MCF 10A (cell line): ENCODE measurements around the gene BTN2A1. TPM values are rescaled to one million over a fixed set of nuclear protein-coding genes. Genes with fewer than 3 reads are reported as not detected.

Experiments
- BruUV-seq: library from RNA; stranded (reverse); fragments of 400-500 nt; replicated peaks from 2 replicates; lab custom pipeline; 2021; lab: Mats Ljungman, UMichigan
- CTCF ChIA-PET: fragments of 300-600 bp; sonication (Branson Sonifier 250); formaldehyde crosslinking; extraction: SDS; loops from one replicate; lab custom pipeline; 2021; ENCODE audit warnings: antibody characterized with exemption, inconsistent platforms; lab: Yijun Ruan, JAX
- POLR2A ChIA-PET: fragments of 300-600, 350-650 bp; sonication (Branson Sonifier 250); formaldehyde crosslinking; extraction: SDS; loops from one replicate; lab custom pipeline; 2020; ENCODE audit warnings: antibody characterized with exemption, inconsistent platforms; lab: Yijun Ruan, JAX
- DNase-seq: peaks from one replicate; pipeline ENCODE4 v3.0.0-alpha.2; 2018; ENCODE audit not compliant: unreplicated experiment
- H3K27ac Mint-ChIP-seq: one replicate; pipeline ENCODE4 v1.8.0; 2022; ENCODE audit warnings: mild to moderate bottlenecking, low read depth, mixed read lengths; ENCODE audit not compliant: unreplicated experiment
- H3K27me3 Mint-ChIP-seq: one replicate; pipeline ENCODE4 v1.8.0; 2022; ENCODE audit warnings: mixed read lengths; ENCODE audit not compliant: insufficient read depth, unreplicated experiment
- H3K36me3 Mint-ChIP-seq: one replicate; pipeline ENCODE4 v1.8.0; 2022; ENCODE audit warnings: mild to moderate bottlenecking, moderate library complexity, mixed read lengths; ENCODE audit not compliant: insufficient read depth, unreplicated experiment
- H3K4me1 Mint-ChIP-seq: one replicate; pipeline ENCODE4 v1.8.0; 2022; ENCODE audit warnings: mixed read lengths; ENCODE audit not compliant: insufficient read depth, unreplicated experiment
- H3K4me3 Mint-ChIP-seq: one replicate; pipeline ENCODE4 v1.8.0; 2022; ENCODE audit warnings: mild to moderate bottlenecking, moderate library complexity, mixed read lengths; ENCODE audit not compliant: unreplicated experiment
- H3K9me3 Mint-ChIP-seq: one replicate; pipeline ENCODE4 v1.8.0; 2022; ENCODE audit warnings: mixed read lengths; ENCODE audit not compliant: unreplicated experiment
- CTCF ChIP-seq: fragments of 200-600 bp; IDR thresholded peaks from one replicate; pipeline ENCODE4 v1.8.0; 2022; ENCODE audit warnings: antibody characterized with exemption, mild to moderate bottlenecking; ENCODE audit not compliant: unreplicated experiment
- intact Hi-C: fragments of 100-400 bp; cut with micrococcal nuclease; formaldehyde crosslinking; loops from 2 replicates; pipeline ENCODE4 v1.14.1; 2022
- total RNA-seq: library from RNA; stranded (reverse); gene quantifications from 2 replicates; pipeline ENCODE4 v1.2.3, GENCODE V29; 2022

BTN2A1 gene
- total RNA-seq, 1 experiment from 2014 or later, result 14.6 TPM

- no TSS peak for BruUV-seq
- peaks cover 8% of the 10 kb centered on the region for H3K9me3 Mint-ChIP-seq
- H3K27me3 Mint-ChIP-seq, result no peaks in the 10 kb centered on the region
- ChIA-PET CTCF (interaction anchor here (1.1 kb wide), 1 partner anchor 13 kb away, joined by 3 read pairs; no protein-coding TSS in a partner anchor), POLR2A (interaction anchor here (0.9 to 2.4 kb wide), 2 partner anchors 33 to 255 kb away, joined by 3 to 8 read pairs; a partner anchor contains a TSS)
- peaks cover 21% of the 10 kb centered on the region for H3K4me1 Mint-ChIP-seq
- no peak overlapping the region for H3K4me3 Mint-ChIP-seq
- H3K27ac Mint-ChIP-seq, result no peak overlapping the region
- no peak for TF ChIP-seq CTCF
- intact Hi-C loops, result loop anchor here (5.0 kb wide), 1 partner anchor 65 kb away; the partner anchor contains the start of gene HMGN4
- DNase-seq, result no peak
- H3K36me3 Mint-ChIP-seq, result peaks cover 31% of the 10 kb centered on the region
These were observed 14.2 kb downstream of the BTN2A1 start for GRCh38 chr6:26471970-26472369.

GRCh38 chr6:26472549-26473290, 15.0 kb downstream of the BTN2A1 start:
- Mint-ChIP-seq H3K27me3 (no peaks in the 10 kb centered on the region), H3K4me1 (peaks cover 21% of the 10 kb centered on the region), H3K9me3 (peaks cover 8% of the 10 kb centered on the region), H3K27ac (peak overlapping the region; percentile 99), H3K36me3 (peaks cover 24% of the 10 kb centered on the region), H3K4me3 (peak overlapping the region; percentile 92)
- intact Hi-C loops, result loop anchor here (5.0 kb wide), 1 partner anchor 65 kb away; the partner anchor contains the start of gene HMGN4
- TF ChIP-seq CTCF, result no peak
- BruUV-seq, result no TSS peak
- ChIA-PET CTCF (interaction anchor here (1.1 kb wide), 1 partner anchor 12 kb away, joined by 3 read pairs; no protein-coding TSS in a partner anchor), POLR2A (interaction anchor here (0.6 to 2.5 kb wide), 12 partner anchors 30 to 256 kb away, joined by 3 to 17 read pairs (median 4); partner anchors contain the start of gene HMGN4)
- no peak for DNase-seq

GRCh38 chr6:26473429-26473757, 15.6 kb downstream of the BTN2A1 start:
- Mint-ChIP-seq H3K27ac (peak overlapping the region; percentile 99), H3K36me3 (peaks cover 20% of the 10 kb centered on the region), H3K4me3 (peak overlapping the region; percentile 92), H3K4me1 (peaks cover 21% of the 10 kb centered on the region), H3K9me3 (peaks cover 8% of the 10 kb centered on the region), H3K27me3 (no peaks in the 10 kb centered on the region)
- intact Hi-C loops, result loop anchor here (5.0 kb wide), 1 partner anchor 64 kb away; the partner anchor contains the start of gene HMGN4
- ChIA-PET POLR2A (interaction anchor here (0.6 to 2.5 kb wide), 19 partner anchors 12 to 257 kb away, joined by 3 to 17 read pairs (median 5); partner anchors contain the start of genes BTN2A1 and HMGN4), CTCF (interaction anchor here (1.3 kb wide), 1 partner anchor 18 kb away, joined by 3 read pairs; no protein-coding TSS in a partner anchor)
- TF ChIP-seq CTCF, result no peak
- no peak for DNase-seq
- BruUV-seq, result no TSS peak
